K562 (cell line): Measurements from ENCODE around the gene TLCD4. TPM values are rescaled to one million over a fixed set of nuclear protein-coding genes. Genes with fewer than 3 reads are reported as not detected.

Source experiments
- AFF4 ChIP-seq: sonication (generic); formaldehyde crosslinking; IDR thresholded peaks from 2 replicates; pipeline ENCODE4 v1.8.0; 2023; ENCODE audit warnings: mild to moderate bottlenecking, missing genetic modification reagents
- ARID2 ChIP-seq: fragments of 450-650 bp; IDR thresholded peaks from 2 replicates; pipeline ENCODE4 v1.6.1; 2017; ENCODE audit warnings: antibody characterized with exemption, mild to moderate bottlenecking
- CHAMP1 ChIP-seq: fragments of 450-650 bp; IDR thresholded peaks from 2 replicates; pipeline ENCODE4 v1.6.1; 2016; ENCODE audit warnings: mild to moderate bottlenecking
- ETS2 ChIP-seq: IDR thresholded peaks from 2 replicates; pipeline ENCODE4 v1.6.1; 2016; ENCODE audit warnings: borderline replicate concordance, missing genetic modification characterization, mild to moderate bottlenecking, moderate library complexity, missing compliant biosample characterization; ENCODE audit not compliant: poor library complexity, severe bottlenecking
- GATAD2B ChIP-seq: fragments of 450-650 bp; IDR thresholded peaks from 2 replicates; pipeline ENCODE4 v1.6.1; 2017; ENCODE audit warnings: mild to moderate bottlenecking, borderline replicate concordance
- ILK ChIP-seq: fragments of 450-650 bp; IDR thresholded peaks from 2 replicates; pipeline ENCODE4 v1.6.1; 2016; ENCODE audit warnings: missing genetic modification characterization, low read depth, mild to moderate bottlenecking, missing compliant biosample characterization, moderate library complexity, borderline replicate concordance
- MCM2 ChIP-seq: fragments of 450-650 bp; IDR thresholded peaks from 2 replicates; pipeline ENCODE4 v1.6.1; 2017; ENCODE audit warnings: low read depth, mild to moderate bottlenecking
- MCM7 ChIP-seq, 2 experiments: fragments of 450-650 bp; IDR thresholded peaks; 2 replicates each; pipeline ENCODE4 v1.6.1; 2016 to 2018
- MEIS2 ChIP-seq: fragments of 450-650 bp; IDR thresholded peaks from 2 replicates; pipeline ENCODE4 v1.6.1; 2014; ENCODE audit warnings: mild to moderate bottlenecking; ENCODE audit not compliant: partially characterized antibody
- NCOR1 ChIP-seq: fragments of 450-650 bp; IDR thresholded peaks from 2 replicates; pipeline ENCODE4 v1.6.1; 2016; ENCODE audit warnings: mild to moderate bottlenecking, moderate library complexity
- NFE2 ChIP-seq: IDR thresholded peaks from 2 replicates; pipeline ENCODE4 v1.6.1; 2014; ENCODE audit warnings: antibody characterized with exemption, low read depth
- NR3C1 ChIP-seq: sonication (generic); formaldehyde crosslinking; IDR thresholded peaks from 2 replicates; pipeline ENCODE4 v1.8.1; 2022; ENCODE audit warnings: missing genetic modification reagents
- NRF1 ChIP-seq, 2 experiments: fragments of 450-650 bp; IDR thresholded peaks in 1 of 2; conservative IDR thresholded peaks in 1 of 2; 2 replicates each; pipeline ENCODE4 v1.6.1; 2014; ENCODE audit warnings: mild to moderate bottlenecking in 2 of 2
- ZNF395 ChIP-seq: fragments of 200-800 bp; sonication (Bioruptor generic); IDR thresholded peaks from 2 replicates; pipeline ENCODE4 v1.6.1; 2017; ENCODE audit warnings: missing genetic modification characterization, missing compliant biosample characterization
- ZNF551 ChIP-seq: fragments of 250-450 bp; sonication (Bioruptor Pico); IDR thresholded peaks from 2 replicates; pipeline ENCODE4 v1.5.0; 2021; ENCODE audit warnings: mild to moderate bottlenecking, moderate library complexity
- polyA plus RNA-seq, 8 experiments: library from polyadenylated mRNA; depleted of rRNA in 4 of 8; stranded (reverse) in 5 of 8; unstranded in 3 of 8; fragments of >200 nt; fragmentation: Nextera tagmentation in 2 of 8; fragmentation: Illumina TruSeq in 1 of 8; extraction: Ambion mirVana in 2 of 8; extraction: Trizol in 1 of 8; gene quantifications; 2 replicates each; pipeline versions ENCODE4 v1.2.1 to v1.2.3, GENCODE V29; 2011 to 2014; ENCODE audit warnings: inconsistent platforms in 1 of 8, missing spikeins in 1 of 8
- total RNA-seq, 7 experiments: library from RNA; depleted of rRNA in 6 of 7; stranded (reverse); fragments of >200 nt in 6 of 7; fragmentation: Illumina TruSeq in 2 of 7; extraction: Trizol in 2 of 7; gene quantifications; 2 replicates each; pipeline versions ENCODE4 v1.2.1 to v1.2.3, GENCODE V29; 2011 to 2021; ENCODE audit warnings: low replicate concordance in 1 of 7
- TF ChIP-seq, protein P1 (sequence below): fragments of 250-450 bp; sonication (Bioruptor Pico); IDR thresholded peaks from 2 replicates; pipeline ENCODE4 v1.5.0; 2021
- TF ChIP-seq, protein P2 (sequence below), 3 experiments: fragments of 200-800 bp in 1 of 3; sonication (Bioruptor generic) in 1 of 3; sonication (generic) in 1 of 3; formaldehyde crosslinking in 1 of 3; IDR thresholded peaks; 2 replicates each; pipeline versions ENCODE4 v1.6.1 to v1.8.0; 2016 to 2022; ENCODE audit warnings: mild to moderate bottlenecking in 2 of 3, missing compliant biosample characterization in 2 of 3, missing genetic modification characterization in 2 of 3, missing genetic modification reagents in 1 of 3

The TLCD4 gene
- total and polyA plus RNA-seq, 9 of the 15 experiments (the other 6 are each of a cell fraction or from before 2014, with no cell fraction given): 3.5 to 19.8 (median 7.6) TPM

DNA sequence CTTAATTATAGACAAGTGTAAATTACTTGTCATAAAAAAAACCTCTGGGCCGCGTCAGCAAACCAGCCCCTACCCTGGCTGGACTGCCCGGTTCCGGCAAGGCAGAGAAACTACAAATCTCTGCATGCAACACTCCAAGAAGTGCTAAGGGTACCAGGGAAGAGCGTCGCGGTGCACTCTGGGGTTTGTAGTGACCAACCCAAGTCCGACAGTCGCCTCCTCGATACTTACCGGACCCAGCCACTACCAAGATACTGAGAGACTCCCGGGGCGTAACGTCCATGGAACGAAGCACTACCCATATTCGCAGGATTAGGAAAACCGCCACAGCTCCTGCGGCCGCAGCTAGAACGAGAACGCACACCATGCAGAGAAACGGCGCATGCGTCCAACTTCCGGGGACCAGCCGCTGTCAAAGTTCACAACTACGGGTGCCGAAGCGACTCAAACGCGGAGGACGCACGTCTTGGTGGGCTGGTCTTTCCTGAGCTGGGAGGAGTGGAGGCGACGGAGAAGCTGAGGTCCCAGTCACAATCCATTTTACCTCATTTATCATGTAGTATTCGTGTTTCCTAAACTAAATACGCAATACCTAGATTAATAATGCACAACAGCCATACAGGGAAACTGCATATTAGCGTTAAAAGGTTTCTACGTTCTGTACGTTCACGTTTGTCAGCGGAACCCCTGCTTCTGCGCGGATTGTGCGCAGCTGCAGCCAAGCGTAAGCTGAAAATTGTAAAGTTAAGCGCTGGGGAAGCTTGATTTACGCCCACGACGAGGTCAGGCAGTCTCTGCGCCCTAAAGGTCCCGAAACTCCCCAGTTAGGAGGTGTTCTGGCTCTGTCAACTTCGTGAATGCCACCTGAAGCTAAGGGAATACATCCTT lies 44.4 kb upstream of the TLCD4 start, which contains the start of gene ALG14 (continued):
- TF ChIP-seq AFF4 (CRISPR knock-in tag): 0 out of 2 replicates have a peak, but pooled peaks have one; percentile 42
- TF ChIP-seq, protein P1, sequence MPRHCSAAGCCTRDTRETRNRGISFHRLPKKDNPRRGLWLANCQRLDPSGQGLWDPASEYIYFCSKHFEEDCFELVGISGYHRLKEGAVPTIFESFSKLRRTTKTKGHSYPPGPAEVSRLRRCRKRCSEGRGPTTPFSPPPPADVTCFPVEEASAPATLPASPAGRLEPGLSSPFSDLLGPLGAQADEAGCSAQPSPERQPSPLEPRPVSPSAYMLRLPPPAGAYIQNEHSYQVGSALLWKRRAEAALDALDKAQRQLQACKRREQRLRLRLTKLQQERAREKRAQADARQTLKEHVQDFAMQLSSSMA (CRISPR knock-in tag): no peak
- TF ChIP-seq GATAD2B: no peak
- TF ChIP-seq NCOR1: no peak
- TF ChIP-seq ZNF395 (CRISPR knock-in tag): peak; percentile 47; the same call in 1 of the 2 replicates
- no peak for TF ChIP-seq CHAMP1
- TF ChIP-seq ETS2 (tag): no peak
- TF ChIP-seq MCM7 (IDR thresholded peaks at IDR 0.05): peak in 1 of 2 experiments; percentile 80; a peak in 1 of 4 replicates
- peak; percentile 48 for TF ChIP-seq MEIS2
- peak; percentile 89 to 91 for TF ChIP-seq NRF1 (conservative IDR thresholded peaks at IDR 0.05 in 1 of 2, IDR thresholded peaks at IDR 0.05 in 1 of 2)
- no peak for TF ChIP-seq ARID2
- TF ChIP-seq NR3C1: no peak
- TF ChIP-seq MCM2: no peak
- no peak for TF ChIP-seq ILK (tag)
- TF ChIP-seq, protein P2, sequence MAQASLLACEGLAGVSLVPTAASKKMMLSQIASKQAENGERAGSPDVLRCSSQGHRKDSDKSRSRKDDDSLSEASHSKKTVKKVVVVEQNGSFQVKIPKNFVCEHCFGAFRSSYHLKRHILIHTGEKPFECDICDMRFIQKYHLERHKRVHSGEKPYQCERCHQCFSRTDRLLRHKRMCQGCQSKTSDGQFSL (CRISPR knock-in tag; IDR thresholded peaks at IDR 0.05): no peak
- TF ChIP-seq, protein P2 (tag; IDR thresholded peaks at IDR 0.05): no peak
- TF ChIP-seq ZNF551 (CRISPR knock-in tag): no peak
- no peak for TF ChIP-seq NFE2
